Keratinocyte (primary cell): Measurements from ENCODE around the gene GNPTG. TPM values are rescaled to one million over a fixed set of nuclear protein-coding genes. Genes with fewer than 3 reads are reported as not detected.

Experiments used
- DNase-seq: peaks from one replicate; pipeline ENCODE4 v3.0.0-alpha.2; 2011; ENCODE audit warnings: low read depth, missing footprints, low spot score
- FAIRE-seq: peaks from 2 replicates; lab custom pipeline; 2011; peaks lifted over from hg19 to GRCh38; lab: Jason Lieb, UNC
- H2AFZ ChIP-seq: 2 replicates; pipeline ENCODE4 v1.6.0; 2012; ENCODE audit warnings: low read length, control low read depth, inconsistent platforms; ENCODE audit not compliant: control insufficient read depth
- H3K27ac ChIP-seq: 2 replicates; pipeline ENCODE4 v1.5.1; 2011; ENCODE audit warnings: low read length; ENCODE audit not compliant: control insufficient read depth, insufficient read depth
- H3K27me3 ChIP-seq: 3 replicates; pipeline ENCODE4 v1.6.0; 2011; ENCODE audit warnings: low read length; ENCODE audit not compliant: control insufficient read depth, insufficient read depth; ENCODE audit errors: extremely low read depth
- H3K36me3 ChIP-seq, 2 experiments: 2 replicates in 1 of 2; 3 replicates in 1 of 2; pipeline ENCODE4 v1.5.1; 2011; ENCODE audit warnings: low read length in 2 of 2, mild to moderate bottlenecking in 1 of 2; ENCODE audit not compliant: control insufficient read depth in 2 of 2, insufficient read depth in 2 of 2; ENCODE audit errors: extremely low read depth in 1 of 2
- H3K4me1 ChIP-seq: 3 replicates; pipeline ENCODE4 v1.5.1; 2011; ENCODE audit warnings: low read length; ENCODE audit not compliant: control insufficient read depth, insufficient read depth; ENCODE audit errors: extremely low read depth
- H3K4me2 ChIP-seq: 3 replicates; pipeline ENCODE4 v1.6.0; 2011; ENCODE audit warnings: low read depth, low read length; ENCODE audit not compliant: control insufficient read depth, insufficient read depth; ENCODE audit errors: extremely low read depth
- H3K4me3 ChIP-seq, 3 experiments: fragments of 200-600 bp in 1 of 3; sonication (generic) in 1 of 3; 2 replicates in 2 of 3; 3 replicates in 1 of 3; pipeline ENCODE4 v1.5.1; 2011 to 2016; ENCODE audit warnings: low read length in 3 of 3, mild to moderate bottlenecking in 3 of 3, control low read depth in 2 of 3, inconsistent platforms in 1 of 3, low read depth in 1 of 3, mixed read lengths in 1 of 3, mixed run types in 1 of 3, moderate library complexity in 1 of 3; ENCODE audit not compliant: control insufficient read depth in 2 of 3, insufficient read depth in 2 of 3; ENCODE audit errors: extremely low read depth in 1 of 3
- H3K79me2 ChIP-seq: 2 replicates; pipeline ENCODE4 v1.6.0; 2012; ENCODE audit warnings: low read length; ENCODE audit not compliant: control insufficient read depth, insufficient read depth
- H3K9ac ChIP-seq: 3 replicates; pipeline ENCODE4 v1.6.0; 2011; ENCODE audit warnings: low read length; ENCODE audit not compliant: control insufficient read depth, insufficient read depth; ENCODE audit errors: extremely low read depth
- H3K9me1 ChIP-seq: 3 replicates; pipeline ENCODE4 v1.6.0; 2011; ENCODE audit warnings: low read length; ENCODE audit not compliant: control insufficient read depth, insufficient read depth; ENCODE audit errors: extremely low read depth
- H3K9me3 ChIP-seq: 2 replicates; pipeline ENCODE4 v1.5.1; 2012; ENCODE audit warnings: low read depth, low read length; ENCODE audit not compliant: control insufficient read depth
- H4K20me1 ChIP-seq: 3 replicates; pipeline ENCODE4 v1.6.0; 2011; ENCODE audit warnings: low read length; ENCODE audit not compliant: control insufficient read depth, insufficient read depth; ENCODE audit errors: extremely low read depth
- EZH2 ChIP-seq: IDR thresholded peaks from one replicate; pipeline ENCODE4 v1.6.1; 2012; ENCODE audit warnings: inconsistent platforms, mild to moderate bottlenecking, low read length, moderate library complexity
- dilution Hi-C: fragments of 300-500 bp; cut with MboI; formaldehyde crosslinking; loops from one replicate; pipeline ENCODE4 v1.7.0; 2020; ENCODE audit warnings: low sequenced_read_pairs; ENCODE audit not compliant: extremely low pct_ligation_motif_present
- polyA plus RNA-seq, 5 experiments: library from polyadenylated mRNA; depleted of rRNA in 3 of 5; stranded (reverse) in 3 of 5; stranded (forward) in 1 of 5; unstranded in 1 of 5; fragments of >200 nt; gene quantifications; 1 replicate in 1 of 5; 2 replicates in 3 of 5; 3 replicates in 1 of 5; pipeline versions ENCODE4 v1.2.1 to v1.2.3, GENCODE V29; 2011 to 2012; ENCODE audit warnings: missing spikeins in 2 of 5, low read depth in 1 of 5, low replicate concordance in 1 of 5
- TF ChIP-seq, protein P1 (sequence below), 3 experiments: IDR thresholded peaks in 1 of 3; conservative IDR thresholded peaks in 1 of 3; optimal IDR thresholded peaks in 1 of 3; 2 replicates in 2 of 3; 3 replicates in 1 of 3; pipeline versions ENCODE3 to v1.5.1; 2011; ENCODE audit warnings: low read length in 3 of 3, mild to moderate bottlenecking in 3 of 3, moderate library complexity in 2 of 3, control low read depth in 1 of 3, inconsistent platforms in 1 of 3; ENCODE audit not compliant: insufficient read depth in 2 of 3; ENCODE audit errors: extremely low read depth in 1 of 3

GNPTG gene
- polyA plus RNA-seq, 1 donor (not counting 4 experiments of a cell fraction or from before 2014, with no cell fraction given), result 30.9 TPM

DNA sequence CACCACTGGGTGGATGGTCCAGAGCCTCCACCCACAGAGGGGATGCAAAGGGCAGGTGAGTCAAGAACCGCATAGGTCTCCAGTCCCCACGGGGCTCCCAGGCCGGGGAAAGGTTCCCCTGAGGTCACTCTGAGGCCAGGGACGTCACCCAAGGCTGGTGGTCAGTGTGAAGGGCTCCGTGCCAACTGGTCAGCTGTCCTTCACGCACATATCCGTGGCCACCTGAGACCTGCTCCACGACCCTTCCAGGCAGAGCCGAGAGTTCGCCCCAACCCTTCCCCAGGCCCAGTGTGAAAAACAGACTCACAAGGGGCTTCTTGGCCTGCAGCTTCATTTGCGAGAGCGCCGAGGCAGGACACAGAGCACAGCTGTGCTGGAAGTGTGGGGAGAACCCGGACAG, 2.8 kb upstream of the GNPTG start:
- FAIRE-seq, result no peak
- Histone ChIP-seq H3K9me3 (no peaks in the 10 kb centered on the region), H3K9ac (no peak overlapping the region)

DNA sequence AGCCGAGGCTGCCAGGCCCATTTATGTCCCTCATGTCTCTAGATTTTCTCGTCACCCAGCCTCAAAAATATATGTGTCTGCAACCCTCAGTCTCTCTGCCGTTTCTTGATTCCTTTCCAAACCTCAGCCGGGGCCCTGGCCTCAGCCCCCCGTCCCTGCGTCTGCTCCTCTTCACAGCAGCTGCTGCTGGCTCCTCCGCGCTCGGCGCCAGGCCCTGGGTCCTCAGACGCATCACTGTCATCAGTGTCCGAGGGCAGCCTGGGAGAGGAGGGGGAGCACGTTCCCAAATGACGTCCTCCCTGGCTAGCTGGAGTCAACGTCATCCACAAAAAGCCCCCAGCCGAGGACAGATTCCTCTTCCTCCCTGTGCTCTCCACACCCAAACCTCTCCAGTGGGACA, 2.4 kb upstream of the GNPTG start:
- Histone ChIP-seq H3K4me2 (no peak overlapping the region), H4K20me1 (peaks cover 2% of the 10 kb centered on the region), H3K9me1 (peaks cover 4% of the 10 kb centered on the region), H3K9me3 (no peaks in the 10 kb centered on the region), H3K27me3 (no peaks in the 10 kb centered on the region), H3K4me3 (no peak overlapping the region), H3K27ac (no peak overlapping the region), H3K79me2 (peaks cover 39% of the 10 kb centered on the region), H3K36me3 (peaks cover 12 to 15% of the 10 kb centered on the region in 2 experiments), H3K4me1 (peaks cover 30% of the 10 kb centered on the region), H3K9ac (no peak overlapping the region), H2AFZ (no peak overlapping the region)
- dilution Hi-C loops, result no loop called here
- FAIRE-seq (no peak), DNase-seq (no peak)
- TF ChIP-seq, protein P1, sequence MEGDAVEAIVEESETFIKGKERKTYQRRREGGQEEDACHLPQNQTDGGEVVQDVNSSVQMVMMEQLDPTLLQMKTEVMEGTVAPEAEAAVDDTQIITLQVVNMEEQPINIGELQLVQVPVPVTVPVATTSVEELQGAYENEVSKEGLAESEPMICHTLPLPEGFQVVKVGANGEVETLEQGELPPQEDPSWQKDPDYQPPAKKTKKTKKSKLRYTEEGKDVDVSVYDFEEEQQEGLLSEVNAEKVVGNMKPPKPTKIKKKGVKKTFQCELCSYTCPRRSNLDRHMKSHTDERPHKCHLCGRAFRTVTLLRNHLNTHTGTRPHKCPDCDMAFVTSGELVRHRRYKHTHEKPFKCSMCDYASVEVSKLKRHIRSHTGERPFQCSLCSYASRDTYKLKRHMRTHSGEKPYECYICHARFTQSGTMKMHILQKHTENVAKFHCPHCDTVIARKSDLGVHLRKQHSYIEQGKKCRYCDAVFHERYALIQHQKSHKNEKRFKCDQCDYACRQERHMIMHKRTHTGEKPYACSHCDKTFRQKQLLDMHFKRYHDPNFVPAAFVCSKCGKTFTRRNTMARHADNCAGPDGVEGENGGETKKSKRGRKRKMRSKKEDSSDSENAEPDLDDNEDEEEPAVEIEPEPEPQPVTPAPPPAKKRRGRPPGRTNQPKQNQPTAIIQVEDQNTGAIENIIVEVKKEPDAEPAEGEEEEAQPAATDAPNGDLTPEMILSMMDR (optimal IDR thresholded peaks at IDR 0.05 in 1 of 3, IDR thresholded peaks at IDR 0.05 in 1 of 3, conservative IDR thresholded peaks at IDR 0.05 in 1 of 3; ENCODE audit: extremely low read depth in 1 of 3, insufficient read depth in 2 of 3, low read length in 3 of 3), result no peak
- TF ChIP-seq EZH2, result no peak

More for the DNA sequence above, 2.8 kb upstream of the GNPTG start:
- H3K36me3 ChIP-seq, result peaks cover 12 to 15% of the 10 kb centered on the region in 2 experiments
- H3K4me1 ChIP-seq, result peaks cover 30% of the 10 kb centered on the region
- TF ChIP-seq EZH2, result no peak
- TF ChIP-seq, protein P1 (optimal IDR thresholded peaks at IDR 0.05 in 1 of 3, IDR thresholded peaks at IDR 0.05 in 1 of 3, conservative IDR thresholded peaks at IDR 0.05 in 1 of 3; ENCODE audit: extremely low read depth in 1 of 3, insufficient read depth in 2 of 3, low read length in 3 of 3), result no peak
- H3K27ac ChIP-seq, result no peak overlapping the region
- no peaks in the 10 kb centered on the region for H3K27me3 ChIP-seq
- H4K20me1 ChIP-seq, result peaks cover 2% of the 10 kb centered on the region
- no peak overlapping the region for H2AFZ ChIP-seq
- peaks cover 4% of the 10 kb centered on the region for H3K9me1 ChIP-seq
- no peak overlapping the region for H3K4me3 ChIP-seq
- H3K4me2 ChIP-seq, result no peak overlapping the region
- DNase-seq, result no peak
- peaks cover 36% of the 10 kb centered on the region for H3K79me2 ChIP-seq
- dilution Hi-C loops, result no loop called here
